VCaP (cell line): ENCODE measurements around the gene FBXO8.

Source experiments
- H3K27ac ChIP-seq: fragments of 450-650 bp; 2 replicates; pipeline ENCODE4 v1.5.1; 2017
- CTCF ChIP-seq: fragments of 450-650 bp; conservative IDR thresholded peaks from 2 replicates; pipeline ENCODE4 v1.5.1; 2017; ENCODE audit warnings: mild to moderate bottlenecking, moderate library complexity

FBXO8 gene

GRCh38 chr4:174218127-174218790 is 65.2 kb downstream of the FBXO8 start:
- TF ChIP-seq CTCF: no peak

GRCh38 chr4:174217273-174218126 is 66.0 kb downstream of the FBXO8 start:
- H3K27ac ChIP-seq: no peak overlapping the region
- TF ChIP-seq CTCF: no peak

More at GRCh38 chr4:174218127-174218790, 65.2 kb downstream of the FBXO8 start:
- no peak overlapping the region for H3K27ac ChIP-seq

GRCh38 chr4:174216799-174217272 is 66.6 kb downstream of the FBXO8 start:
- no peak for TF ChIP-seq CTCF

GRCh38 chr4:174215961-174216680 is 67.3 kb downstream of the FBXO8 start:
- no peak overlapping the region for H3K27ac ChIP-seq
- TF ChIP-seq CTCF: no peak

More at GRCh38 chr4:174216799-174217272, 66.6 kb downstream of the FBXO8 start:
- H3K27ac ChIP-seq: no peak overlapping the region

- no peak for TF ChIP-seq CTCF
- H3K27ac ChIP-seq: no peak overlapping the region
Observed at GRCh38 chr4:174215057-174215456, 68.4 kb downstream of the FBXO8 start.

- H3K27ac ChIP-seq: no peak overlapping the region
- TF ChIP-seq CTCF: no peak
Observed at GRCh38 chr4:174214101-174214878, 69.2 kb downstream of the FBXO8 start.
